ENCODE measurements around the gene CMTM8.
"Not testable (repeated sequence)": the region's sequence is repeated elsewhere in the genome, so short reads cannot be mapped to it uniquely, and the experiment has no call there.

Gene CMTM8

GRCh38 chr3:32228743-32229142, 9.7 kb upstream of the CMTM8 start:
- FAIRE-seq, result not testable (repeated sequence)

GRCh38 chr3:32229565-32229964, 8.9 kb upstream of the CMTM8 start:
- no peak for DNase-seq (ENCODE audit: low spot score)

More at GRCh38 chr3:32228743-32229142, 9.7 kb upstream of the CMTM8 start:
- not testable (repeated sequence) for DNase-seq (ENCODE audit: low spot score)

GRCh38 chr3:32236377-32236776, 2.1 kb upstream of the CMTM8 start:
- DNase-seq (ENCODE audit: low spot score) (no peak), FAIRE-seq (no peak)

More at GRCh38 chr3:32229565-32229964, 8.9 kb upstream of the CMTM8 start:
- FAIRE-seq, result no peak

- DNase-seq (ENCODE audit: low spot score), result no peak
- no peak for FAIRE-seq
Observed at GRCh38 chr3:32237670-32238452, 619 bp upstream of the CMTM8 start.

GRCh38 chr3:32239307-32240158, 1.1 kb downstream of the CMTM8 start:
- DNase-seq (ENCODE audit: low spot score), result no peak
- no peak for FAIRE-seq

- FAIRE-seq, result no peak
- no peak for DNase-seq (ENCODE audit: low spot score)
Observed at GRCh38 chr3:32240159-32240545, 1.7 kb downstream of the CMTM8 start.

GRCh38 chr3:32241100-32241499, 2.6 kb downstream of the CMTM8 start:
- FAIRE-seq (no peak), DNase-seq (ENCODE audit: low spot score) (no peak)

- DNase-seq (ENCODE audit: low spot score) (no peak), FAIRE-seq (no peak)
Observed at GRCh38 chr3:32243519-32243918, 5.0 kb downstream of the CMTM8 start.

- no peak for FAIRE-seq
- no peak for DNase-seq (ENCODE audit: low spot score)
Observed at GRCh38 chr3:32245200-32245599, 6.7 kb downstream of the CMTM8 start.

- FAIRE-seq, result no peak
- DNase-seq (ENCODE audit: low spot score), result no peak
Observed at GRCh38 chr3:32246079-32246675, 7.7 kb downstream of the CMTM8 start.

- DNase-seq (ENCODE audit: low spot score) (peak; percentile 86), FAIRE-seq (peak; percentile 97)
Observed at GRCh38 chr3:32249184-32249782, 10.8 kb downstream of the CMTM8 start.

- FAIRE-seq, result no peak
Observed at GRCh38 chr3:32254268-32254667, 15.8 kb downstream of the CMTM8 start.

GRCh38 chr3:32255345-32255744, 16.9 kb downstream of the CMTM8 start:
- no peak for FAIRE-seq
- DNase-seq (ENCODE audit: low spot score), result no peak

More at GRCh38 chr3:32254268-32254667, 15.8 kb downstream of the CMTM8 start:
- DNase-seq (ENCODE audit: low spot score), result no peak

- FAIRE-seq, result no peak
- no peak for DNase-seq (ENCODE audit: low spot score)
Observed at GRCh38 chr3:32256206-32256605, 17.7 kb downstream of the CMTM8 start.

GRCh38 chr3:32257042-32257441, 18.6 kb downstream of the CMTM8 start:
- FAIRE-seq (no peak), DNase-seq (ENCODE audit: low spot score) (no peak)

GRCh38 chr3:32257641-32258438, 19.4 kb downstream of the CMTM8 start:
- FAIRE-seq, result no peak
- no peak for DNase-seq (ENCODE audit: low spot score)

- FAIRE-seq (no peak), DNase-seq (ENCODE audit: low spot score) (no peak)
Observed at GRCh38 chr3:32258869-32259268, 20.4 kb downstream of the CMTM8 start.

GRCh38 chr3:32261545-32261944, 23.1 kb downstream of the CMTM8 start:
- no peak for DNase-seq (ENCODE audit: low spot score)
- no peak for FAIRE-seq

- DNase-seq (ENCODE audit: low spot score) (no peak), FAIRE-seq (no peak)
Observed at GRCh38 chr3:32262201-32262600, 23.7 kb downstream of the CMTM8 start.

GRCh38 chr3:32274306-32274705, 35.8 kb downstream of the CMTM8 start:
- no peak for DNase-seq (ENCODE audit: low spot score)
- FAIRE-seq, result no peak

- no peak for DNase-seq (ENCODE audit: low spot score)
- FAIRE-seq, result no peak
Observed at GRCh38 chr3:32275506-32275905, 37.0 kb downstream of the CMTM8 start.

All from RCC 7860 (cell line).